ENCODE data around the gene TMBIM1. TPM values are rescaled to one million over a fixed set of nuclear protein-coding genes. Genes with fewer than 3 reads are reported as not detected.

The TMBIM1 gene
- total RNA-seq (2021; ENCODE audit: unreplicated experiment) (114 TPM), Bru-seq, nascent RNA (percentile 65 among the genes with signal in this experiment), BruChase-seq, experiment 1, labeled RNA remaining after a 2-hour chase (percentile 74 among the genes with signal in this experiment), BruChase-seq, experiment 2, labeled RNA remaining after a 6-hour chase (percentile 88 among the genes with signal in this experiment)
- 159 TPM for polyA plus RNA-seq (2012; ENCODE audit: insufficient read length)
- long read RNA-seq, transcript TMBIM1-201 (12 exons, 2,371 nt), result major isoform, 89 of 199 reads
- long read RNA-seq, transcript TMBIM1-219 (10 exons, 2,874 nt), result minor isoform, 16 of 199 reads
- long read RNA-seq, partial matches to known transcripts, result 42 of 199 reads
- long read RNA-seq, other reads (novel, unspliced or antisense), result 49 of 199 reads

- H3K9me3 ChIP-seq (ENCODE audit: control insufficient read depth, insufficient read depth, low read depth, low read length), result no peaks in the 10 kb centered on the region
- peak within 1 kb of the TSS; percentile 69 to 80 for H3K4me3 ChIP-seq (ENCODE audit: low read depth in 2 of 2, low read length in 2 of 2)
- peak within 1 kb of the TSS; percentile 88 for H3K27ac ChIP-seq (ENCODE audit: low read length)
- POLR2A ChIA-PET, result interaction anchor here (0.6 kb wide), 1 partner anchor 18 kb away, joined by 5 read pairs; no protein-coding TSS in a partner anchor
- CTCF ChIA-PET, result interaction anchor here (0.5 kb wide), 1 partner anchor 347 kb away, joined by 4 read pairs; no protein-coding TSS in a partner anchor
- no TSS peak for BruUV-seq (replicated peaks)
- peaks cover 42% of the 10 kb centered on the region for H3K4me1 ChIP-seq (ENCODE audit: control insufficient read depth, insufficient read depth, low read length)
- intact Hi-C loops (cut with micrococcal nuclease; ENCODE audit: unreplicated experiment) (loop anchor here (10.0 kb wide), 1 partner anchor 172 kb away; no protein-coding TSS in a partner anchor), in situ Hi-C loops (cut with HindIII; ENCODE audit: low pct_unique_long_range_greater_than_20kb, low sequenced_read_pairs) (no loop called here)
- TF ChIP-seq CTCF (IDR thresholded peaks at IDR 0.05) (peak; percentile 99), TCF7L2 (IDR thresholded peaks at IDR 0.05; ENCODE audit: low read depth, low read length) (no peak), POLR2AphosphoS5 (IDR thresholded peaks at IDR 0.05; ENCODE audit: low read depth, low read length) (peak; percentile 46), REST (IDR thresholded peaks at IDR 0.05; ENCODE audit: insufficient read depth in 1 of 2, low read depth in 2 of 2, low read length in 1 of 2) (0 out of 4 replicates have a peak, but pooled peaks of 1 of the 2 experiments have one; percentile 9), SIN3A (IDR thresholded peaks at IDR 0.05; ENCODE audit: borderline replicate concordance, insufficient read depth, low read depth, low read length) (peak; percentile 60; the same call in 1 of the 2 replicates)
- ATAC-seq, result peak; percentile 94
- no peaks in the 10 kb centered on the region for H3K36me3 ChIP-seq (ENCODE audit: control insufficient read depth, insufficient read depth, low read length)
- DNase-seq (ENCODE audit: low read depth, low spot score), result no peak
- no peaks in the 10 kb centered on the region for H3K27me3 ChIP-seq (ENCODE audit: control insufficient read depth, insufficient read depth, low read length)
Observed at GRCh38 chr2:218292048-218293014, at the start of gene TMBIM1. Gene TMBIM1, minus strand, starts transcription at chr2:218292503. Its CDS starts 10,362 bp downstream, at chr2:218282141.

- H3K4me3 ChIP-seq (ENCODE audit: low read depth in 2 of 2, low read length in 2 of 2), result no peak overlapping the region
- no peaks in the 10 kb centered on the region for H3K9me3 ChIP-seq (ENCODE audit: control insufficient read depth, insufficient read depth, low read depth, low read length)
- in situ Hi-C loops (cut with HindIII; ENCODE audit: low pct_unique_long_range_greater_than_20kb, low sequenced_read_pairs), result no loop called here
- intact Hi-C loops (cut with micrococcal nuclease; ENCODE audit: unreplicated experiment), result no loop called here
- DNase-seq (ENCODE audit: low read depth, low spot score) (no peak), ATAC-seq (no peak)
- TF ChIP-seq CTCF (IDR thresholded peaks at IDR 0.05), result no peak
- TF ChIP-seq POLR2AphosphoS5 (IDR thresholded peaks at IDR 0.05; ENCODE audit: low read depth, low read length), result no peak
- no peak for TF ChIP-seq REST (IDR thresholded peaks at IDR 0.05; ENCODE audit: insufficient read depth in 1 of 2, low read depth in 2 of 2, low read length in 1 of 2)
- TF ChIP-seq TCF7L2 (IDR thresholded peaks at IDR 0.05; ENCODE audit: low read depth, low read length), result no peak
- no peak for TF ChIP-seq SIN3A (IDR thresholded peaks at IDR 0.05; ENCODE audit: borderline replicate concordance, insufficient read depth, low read depth, low read length)
- CTCF ChIA-PET, result no interaction called here
- no TSS peak for BruUV-seq (replicated peaks)
- POLR2A ChIA-PET, result no interaction called here
- H3K27me3 ChIP-seq (ENCODE audit: control insufficient read depth, insufficient read depth, low read length), result no peaks in the 10 kb centered on the region
- no peaks in the 10 kb centered on the region for H3K36me3 ChIP-seq (ENCODE audit: control insufficient read depth, insufficient read depth, low read length)
- H3K4me1 ChIP-seq (ENCODE audit: control insufficient read depth, insufficient read depth, low read length), result peaks cover 3% of the 10 kb centered on the region; the same call in 1 of the 2 replicates
- H3K27ac ChIP-seq (ENCODE audit: low read length), result no peak overlapping the region
Observed at GRCh38 chr2:218341381-218341780, 49.1 kb upstream of the TMBIM1 start.
